Upper lobe of left lung (tissue), 4 donors: ENCODE data around the gene RNF214.

Experiments used
- POLR2AphosphoS5 ChIP-seq, 2 donors: sonication (generic); formaldehyde crosslinking; IDR thresholded peaks; one replicate each; pipeline ENCODE4 v1.5.1; 2017; ENCODE audit warnings: antibody characterized with exemption in 2 of 2
- TF ChIP-seq, protein P1 (sequence below), 6 experiments: fragments of 450-650 bp in 4 of 6; fragments of 200-600 bp in 2 of 6; sonication (generic) in 2 of 6; IDR thresholded peaks; one replicate each; pipeline ENCODE4 v1.5.1; 2016 to 2019; ENCODE audit warnings: antibody characterized with exemption in 6 of 6

DNA sequence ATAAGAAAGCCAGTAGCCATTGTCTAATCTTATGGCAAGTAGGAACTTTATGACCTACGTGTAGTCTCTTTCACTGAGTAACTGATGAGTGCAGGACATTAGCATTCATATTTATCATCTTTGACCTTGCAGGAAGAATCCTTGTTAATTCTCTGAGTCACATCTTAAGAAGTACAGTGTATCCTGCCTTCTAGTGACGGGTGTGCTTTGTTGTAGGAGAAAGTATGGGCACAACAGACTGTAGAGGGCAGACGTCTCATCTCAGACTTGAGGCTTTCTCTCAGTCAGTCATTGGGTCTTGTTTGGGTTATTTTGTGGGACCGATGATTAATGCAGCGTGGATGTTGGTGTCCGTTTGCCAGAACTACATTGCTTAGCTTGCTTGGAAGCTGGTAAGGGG is 6.8 kb downstream of the RNF214 start:
- TF ChIP-seq, protein P1, sequence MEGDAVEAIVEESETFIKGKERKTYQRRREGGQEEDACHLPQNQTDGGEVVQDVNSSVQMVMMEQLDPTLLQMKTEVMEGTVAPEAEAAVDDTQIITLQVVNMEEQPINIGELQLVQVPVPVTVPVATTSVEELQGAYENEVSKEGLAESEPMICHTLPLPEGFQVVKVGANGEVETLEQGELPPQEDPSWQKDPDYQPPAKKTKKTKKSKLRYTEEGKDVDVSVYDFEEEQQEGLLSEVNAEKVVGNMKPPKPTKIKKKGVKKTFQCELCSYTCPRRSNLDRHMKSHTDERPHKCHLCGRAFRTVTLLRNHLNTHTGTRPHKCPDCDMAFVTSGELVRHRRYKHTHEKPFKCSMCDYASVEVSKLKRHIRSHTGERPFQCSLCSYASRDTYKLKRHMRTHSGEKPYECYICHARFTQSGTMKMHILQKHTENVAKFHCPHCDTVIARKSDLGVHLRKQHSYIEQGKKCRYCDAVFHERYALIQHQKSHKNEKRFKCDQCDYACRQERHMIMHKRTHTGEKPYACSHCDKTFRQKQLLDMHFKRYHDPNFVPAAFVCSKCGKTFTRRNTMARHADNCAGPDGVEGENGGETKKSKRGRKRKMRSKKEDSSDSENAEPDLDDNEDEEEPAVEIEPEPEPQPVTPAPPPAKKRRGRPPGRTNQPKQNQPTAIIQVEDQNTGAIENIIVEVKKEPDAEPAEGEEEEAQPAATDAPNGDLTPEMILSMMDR (IDR thresholded peaks at IDR 0.05) = no peak
- no peak for TF ChIP-seq POLR2AphosphoS5 (IDR thresholded peaks at IDR 0.05)
